Ovary (tissue), 9 donors: ENCODE measurements around the gene PRICKLE2. TPM values are rescaled to one million over a fixed set of nuclear protein-coding genes. Genes with fewer than 3 reads are reported as not detected.

Experiments
- DNase-seq, 5 donors: peaks; one replicate each; pipeline ENCODE4 v3.0.0-alpha.2; 2019 to 2020
- H3K27ac ChIP-seq, 2 donors: fragments of 200-600 bp; one replicate each; pipeline versions ENCODE4 v1.5.1 to v1.8.0; 2019 to 2022
- H3K27me3 ChIP-seq: fragments of 200-600 bp; one replicate; pipeline ENCODE4 v1.8.0; 2022
- H3K36me3 ChIP-seq: fragments of 200-600 bp; sonication (generic); one replicate; pipeline ENCODE4 v1.5.1; 2019
- H3K4me1 ChIP-seq: one replicate; pipeline ENCODE4 v1.8.1; 2013; ENCODE audit warnings: mild to moderate bottlenecking, moderate library complexity; ENCODE audit not compliant: insufficient read depth
- H3K4me3 ChIP-seq: fragments of 200-600 bp; sonication (generic); one replicate; pipeline ENCODE4 v1.5.1; 2017
- H3K9me3 ChIP-seq, 2 donors: fragments of 200-600 bp in 1 of 2; sonication (generic) in 1 of 2; one replicate each; pipeline versions ENCODE4 v1.5.1 to v1.8.1; 2013 to 2019; ENCODE audit warnings: mild to moderate bottlenecking in 1 of 2, moderate library complexity in 1 of 2
- EP300 ChIP-seq: sonication (generic); formaldehyde crosslinking; IDR thresholded peaks from one replicate; pipeline ENCODE4 v1.6.1; 2017; ENCODE audit warnings: antibody characterized with exemption
- POLR2A ChIP-seq: fragments of 450-650 bp; IDR thresholded peaks from one replicate; pipeline ENCODE4 v1.6.1; 2017; ENCODE audit warnings: antibody characterized with exemption, mild to moderate bottlenecking, moderate library complexity
- WGBS, 3 donors: extraction: QIAGEN DNeasy Blood & Tissue Kit in 1 of 3; methylation state at CpG; one replicate each; pipeline versions ENCODE4 v1.1.5 to v1.1.7; 2013 to 2017; 5-methylcytosine and 5-hydroxymethylcytosine counted together
- intact Hi-C, 4 donors: fragments of 100-400 bp; cut with DNase I; formaldehyde crosslinking; loops; one replicate each; pipeline versions ENCODE4 v1.11.0 to v1.15.1; 2022 to 2023
- polyA plus RNA-seq, 2 donors: library from polyadenylated mRNA; stranded (reverse); fragments of 200-250 nt in 1 of 2; fragments of 350-450 nt in 1 of 2; fragmentation: Illumina TruSeq in 1 of 2; extraction: RNeasy Lipid Tissue Mini Kit (QIAGEN cat#74804) in 1 of 2; gene quantifications; one replicate each; pipeline ENCODE4 v1.2.3, GENCODE V29; 2013 to 2014
- total RNA-seq, 7 donors: library from RNA; depleted of rRNA in 2 of 7; stranded (reverse); fragments of >200 nt in 2 of 7; fragmentation: NEBNext Ultra II Directional in 3 of 7; extraction: Animal tissue kit (Norgen Biotek cat#: 25700) in 3 of 7; gene quantifications; one replicate each; pipeline versions ENCODE4 v1.1.0 to v1.2.4, GENCODE V29; 2016 to 2023
- TF ChIP-seq, protein P1 (sequence below), 3 donors: fragments of 450-650 bp in 2 of 3; fragments of 200-600 bp in 1 of 3; IDR thresholded peaks; one replicate each; pipeline versions ENCODE4 v1.5.1 to v1.8.0; 2016 to 2022; ENCODE audit warnings: antibody characterized with exemption in 3 of 3, mild to moderate bottlenecking in 1 of 3
- donor health status: DM: no; HTN: no; CAD: no; lungs with moderate emphysema.
- donor health status: DM: no; HTN: no; CAD: no.
- donor health status: Bipolar disorder and iron deficiency.
- donor health status: DM: yes; HTN: yes; CAD: no.
- donor health status: DM: no; HTN: no; CAD: no.
- donor health status: DM: yes; HTN: yes; CAD: no.

Gene PRICKLE2
- total and polyA plus RNA-seq, 9 donors: 6.3 to 34.8 (median 25.4) TPM

DNA sequence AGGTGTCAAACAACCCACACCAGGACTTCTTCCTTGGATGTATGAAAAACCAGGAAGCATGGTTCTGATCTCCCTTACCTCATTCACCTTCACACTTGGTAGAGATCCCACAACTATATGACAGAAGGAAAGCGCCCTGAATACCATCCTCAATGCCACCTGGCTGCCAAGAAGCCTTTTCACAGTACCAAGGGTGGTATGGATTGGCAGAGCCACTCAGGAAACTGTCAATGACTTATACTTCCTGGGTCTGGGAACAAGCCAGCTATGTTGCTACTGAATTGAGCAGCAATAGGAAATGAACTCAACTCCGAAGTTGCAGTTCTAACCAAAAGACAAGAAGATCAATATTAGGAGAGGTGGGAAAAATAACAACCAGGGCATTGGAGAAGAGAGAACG lies 129.5 kb downstream of the PRICKLE2 start:
- Histone ChIP-seq H3K27me3 (no peaks in the 10 kb centered on the region), H3K4me3 (no peak overlapping the region), H3K27ac (no peak overlapping the region), H3K9me3 (no peaks in the 10 kb centered on the region), H3K4me1 (no peaks in the 10 kb centered on the region), H3K36me3 (peaks cover 3% of the 10 kb centered on the region)
- DNase-seq: no peak
- TF ChIP-seq, protein P1, sequence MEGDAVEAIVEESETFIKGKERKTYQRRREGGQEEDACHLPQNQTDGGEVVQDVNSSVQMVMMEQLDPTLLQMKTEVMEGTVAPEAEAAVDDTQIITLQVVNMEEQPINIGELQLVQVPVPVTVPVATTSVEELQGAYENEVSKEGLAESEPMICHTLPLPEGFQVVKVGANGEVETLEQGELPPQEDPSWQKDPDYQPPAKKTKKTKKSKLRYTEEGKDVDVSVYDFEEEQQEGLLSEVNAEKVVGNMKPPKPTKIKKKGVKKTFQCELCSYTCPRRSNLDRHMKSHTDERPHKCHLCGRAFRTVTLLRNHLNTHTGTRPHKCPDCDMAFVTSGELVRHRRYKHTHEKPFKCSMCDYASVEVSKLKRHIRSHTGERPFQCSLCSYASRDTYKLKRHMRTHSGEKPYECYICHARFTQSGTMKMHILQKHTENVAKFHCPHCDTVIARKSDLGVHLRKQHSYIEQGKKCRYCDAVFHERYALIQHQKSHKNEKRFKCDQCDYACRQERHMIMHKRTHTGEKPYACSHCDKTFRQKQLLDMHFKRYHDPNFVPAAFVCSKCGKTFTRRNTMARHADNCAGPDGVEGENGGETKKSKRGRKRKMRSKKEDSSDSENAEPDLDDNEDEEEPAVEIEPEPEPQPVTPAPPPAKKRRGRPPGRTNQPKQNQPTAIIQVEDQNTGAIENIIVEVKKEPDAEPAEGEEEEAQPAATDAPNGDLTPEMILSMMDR (IDR thresholded peaks at IDR 0.05): no peak
- TF ChIP-seq EP300 (no peak), POLR2A (no peak)
- 92 to 95% (median 93%) methylated on average over 3 of the region's 3 CpGs for WGBS, 3 donors
- intact Hi-C loops: no loop called here

- WGBS, 3 donors: 69 to 97% (median 96%) methylated on average over 2 of the region's 2 CpGs
- DNase-seq: no peak
- Histone ChIP-seq H3K4me1 (no peaks in the 10 kb centered on the region), H3K27ac (no peak overlapping the region), H3K27me3 (no peaks in the 10 kb centered on the region), H3K9me3 (no peaks in the 10 kb centered on the region), H3K4me3 (no peak overlapping the region), H3K36me3 (peaks cover 3% of the 10 kb centered on the region)
- intact Hi-C loops: no loop called here
- TF ChIP-seq EP300: no peak
- TF ChIP-seq, protein P1 (IDR thresholded peaks at IDR 0.05): no peak
- TF ChIP-seq POLR2A: no peak
Measured at GRCh38 chr3:64094713-64095079, 130.6 kb downstream of the PRICKLE2 start.

DNA sequence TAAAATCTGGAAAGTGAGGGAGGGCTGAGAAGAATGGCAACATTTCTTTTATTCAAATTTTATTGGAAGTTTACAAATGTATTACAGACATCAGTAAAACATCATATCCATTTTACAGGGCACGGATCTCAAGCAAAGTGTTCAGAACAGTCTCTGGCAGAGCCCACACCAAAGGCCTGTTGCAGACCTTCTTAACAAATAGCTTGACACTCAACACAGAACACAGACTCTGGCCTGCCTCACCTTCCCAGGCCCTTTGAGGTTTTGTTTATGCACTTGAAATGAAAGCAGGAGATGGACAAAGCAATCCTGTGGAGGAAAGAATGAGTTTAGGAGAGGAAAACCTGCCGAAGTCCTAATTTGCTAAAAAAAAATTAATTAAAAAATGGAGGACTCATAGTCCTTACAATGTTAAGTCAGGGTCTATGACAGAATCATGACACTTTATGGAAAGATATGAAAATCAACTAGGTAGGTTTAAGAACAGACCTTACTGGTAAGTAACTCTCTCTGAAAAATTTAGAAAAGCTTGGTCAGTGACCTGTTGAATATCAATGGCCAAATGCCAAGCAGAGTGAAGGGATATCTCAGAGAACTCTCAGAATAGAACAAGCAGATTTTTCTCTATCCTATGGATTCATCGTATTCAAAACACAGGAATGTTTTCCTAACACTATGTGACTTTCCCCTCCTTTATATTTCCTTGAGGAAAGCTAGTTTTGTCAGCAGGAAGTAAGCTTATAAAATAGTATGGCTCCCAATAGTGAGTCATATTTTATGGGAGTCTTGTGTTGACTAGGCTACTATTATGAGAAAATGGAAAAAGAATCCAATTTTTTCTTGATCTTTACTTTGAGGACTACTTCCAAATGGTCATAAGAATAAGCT lies 131.2 kb downstream of the PRICKLE2 start:
- H3K4me3 ChIP-seq: no peak overlapping the region
- H3K9me3 ChIP-seq: no peaks in the 10 kb centered on the region
- TF ChIP-seq EP300 (no peak), POLR2A (no peak)
- TF ChIP-seq, protein P1 (IDR thresholded peaks at IDR 0.05): no peak
- intact Hi-C loops: no loop called here
- WGBS, 3 donors: 71 to 78% (median 78%) methylated on average over 3 of the region's 3 CpGs
- H3K4me1 ChIP-seq: no peaks in the 10 kb centered on the region
- H3K36me3 ChIP-seq: no peaks in the 10 kb centered on the region
- DNase-seq: no peak
- no peaks in the 10 kb centered on the region for H3K27me3 ChIP-seq
- no peak overlapping the region for H3K27ac ChIP-seq

- Histone ChIP-seq H3K4me3 (no peak overlapping the region), H3K36me3 (no peaks in the 10 kb centered on the region), H3K4me1 (no peaks in the 10 kb centered on the region), H3K27ac (no peak overlapping the region), H3K27me3 (no peaks in the 10 kb centered on the region), H3K9me3 (no peaks in the 10 kb centered on the region)
- DNase-seq: no peak
- intact Hi-C loops: no loop called here
- no peak for TF ChIP-seq POLR2A
- TF ChIP-seq, protein P1 (IDR thresholded peaks at IDR 0.05): no peak
- TF ChIP-seq EP300: no peak
Measured at GRCh38 chr3:64093211-64093610, 132.1 kb downstream of the PRICKLE2 start.
